Esophagus (tissue), 2 donors: ENCODE data around the gene ELANE. TPM values are rescaled to one million over a fixed set of nuclear protein-coding genes. Genes with fewer than 3 reads are reported as not detected.
"Not testable (repeated sequence)": the region's sequence is repeated elsewhere in the genome, so short reads cannot be mapped to it uniquely, and the experiment has no call there.

Source experiments
- H3K27ac ChIP-seq, 2 donors: one replicate each; pipeline ENCODE4 v1.5.1; 2013; ENCODE audit warnings: low read depth in 2 of 2, mild to moderate bottlenecking in 2 of 2, inconsistent platforms in 1 of 2, low read length in 1 of 2, moderate library complexity in 1 of 2
- H3K27me3 ChIP-seq, 2 donors: one replicate each; pipeline ENCODE4 v1.6.1; 2013; ENCODE audit warnings: low read length in 2 of 2, control low read depth in 1 of 2, mild to moderate bottlenecking in 1 of 2; ENCODE audit not compliant: insufficient read depth in 2 of 2, control insufficient read depth in 1 of 2
- H3K36me3 ChIP-seq, 2 donors: one replicate each; pipeline ENCODE4 v1.6.1; 2013; ENCODE audit warnings: low read length in 1 of 2; ENCODE audit not compliant: control insufficient read depth in 2 of 2, insufficient read depth in 2 of 2
- H3K4me1 ChIP-seq, 2 donors: one replicate each; pipeline ENCODE4 v1.6.1; 2013; ENCODE audit warnings: low read length in 1 of 2; ENCODE audit not compliant: control insufficient read depth in 2 of 2, insufficient read depth in 2 of 2
- H3K4me3 ChIP-seq, 2 donors: one replicate each; pipeline ENCODE4 v1.5.1; 2013; ENCODE audit warnings: low read length in 2 of 2, mild to moderate bottlenecking in 2 of 2, low read depth in 1 of 2, moderate library complexity in 1 of 2
- H3K9me3 ChIP-seq, 2 donors: one replicate each; pipeline ENCODE4 v1.6.1; 2013; ENCODE audit warnings: mild to moderate bottlenecking in 2 of 2, low read depth in 1 of 2, low read length in 1 of 2, moderate library complexity in 1 of 2; ENCODE audit not compliant: control insufficient read depth in 2 of 2, insufficient read depth in 1 of 2
- WGBS, 2 donors: extraction: QIAGEN DNeasy Blood & Tissue Kit; methylation state at CpG; one replicate each; pipeline ENCODE4 v1.1.7; 2013; 5-methylcytosine and 5-hydroxymethylcytosine counted together
- polyA plus RNA-seq, 2 donors: library from polyadenylated mRNA; stranded (reverse); fragments of 200-250 nt; gene quantifications; one replicate each; pipeline ENCODE4 v1.2.3, GENCODE V29; 2013
- donor health status: healthy with polysubstance abuse.
- donor health status: Bipolar disorder and iron deficiency.

The ELANE gene
- polyA plus RNA-seq, 2 donors, result 0.24 to 0.68 TPM

DNA sequence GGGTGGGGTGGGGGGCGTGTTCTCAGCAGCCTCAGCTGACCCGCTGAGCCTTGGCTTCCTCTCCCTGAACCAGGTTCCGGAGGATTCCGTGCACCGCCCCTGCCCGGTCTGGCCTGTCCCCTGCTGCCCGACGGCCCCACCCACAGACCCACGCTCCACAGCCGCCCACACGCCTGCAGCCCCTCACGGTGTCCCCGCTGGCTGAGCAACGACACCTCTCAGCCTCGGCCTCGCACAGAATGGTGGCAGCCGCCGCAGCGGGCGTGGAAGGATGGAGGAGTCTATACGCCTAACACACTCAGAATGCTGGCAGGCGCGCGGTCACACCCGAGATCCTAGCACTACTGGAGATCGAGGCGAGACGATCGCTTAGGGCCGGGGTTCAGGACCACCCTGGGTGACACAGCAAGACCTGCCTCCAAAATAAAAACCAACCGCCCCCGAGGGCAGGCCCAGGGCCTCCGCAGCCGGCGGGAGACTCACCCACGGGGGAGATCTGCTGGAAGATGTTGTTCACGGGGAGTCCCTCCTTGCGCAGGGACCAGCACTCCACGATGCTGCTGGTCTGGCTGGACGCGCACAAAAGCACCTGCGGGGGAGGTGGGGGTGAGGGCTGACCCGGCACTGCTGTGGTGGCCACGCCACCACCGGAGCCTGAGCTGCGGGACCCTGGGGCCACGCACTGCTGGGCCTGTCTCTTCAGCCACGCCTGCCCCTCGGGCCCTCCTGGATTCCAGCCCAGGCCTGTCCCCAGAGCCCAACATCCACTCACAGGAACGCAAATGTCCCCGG, 32.5 kb downstream of the ELANE start:
- Histone ChIP-seq H3K36me3 (peaks cover 6 to 70% of the 10 kb centered on the region in 2 donors), H3K27ac (no peak overlapping the region)
- 91 to 92% methylated on average over 49 to 51 of the region's 51 CpGs for WGBS, 2 donors

DNA sequence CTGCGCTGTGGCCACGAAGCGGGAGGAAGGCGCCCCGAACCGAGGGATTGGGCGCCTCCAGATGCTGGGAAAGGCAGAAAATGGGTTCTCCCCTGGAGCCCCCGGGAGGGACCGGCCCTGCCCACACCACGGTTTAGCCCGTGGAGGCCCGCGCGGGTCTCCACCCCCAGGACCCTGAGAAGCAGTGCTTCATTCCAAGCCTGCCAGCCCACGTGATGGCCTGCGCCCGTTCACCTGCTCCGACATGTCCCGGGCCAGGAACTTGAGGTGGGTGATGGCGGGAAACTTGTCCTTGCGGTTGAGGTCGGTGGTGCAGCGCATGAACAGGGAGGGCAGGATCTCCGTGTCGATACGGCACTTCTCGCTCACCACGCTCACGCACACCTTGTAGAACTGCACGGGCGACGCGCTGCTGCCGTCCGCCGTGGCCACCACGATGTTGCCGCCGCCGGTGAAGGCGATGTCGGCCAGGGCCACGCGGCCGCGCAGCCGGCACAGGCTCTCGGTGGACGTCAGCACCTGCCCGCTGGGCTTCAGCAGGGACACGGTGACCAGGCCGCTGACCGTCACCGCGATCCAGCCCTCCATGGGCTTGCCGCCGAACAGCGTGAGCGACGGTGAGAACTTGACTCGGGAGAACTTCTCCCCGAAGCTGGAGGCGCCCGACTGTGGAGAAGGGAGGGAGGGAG, 33.6 kb downstream of the ELANE start:
- H3K9me3 ChIP-seq, result no peaks in the 10 kb centered on the region
- 94 to 95% methylated on average over 64 of the region's 64 CpGs for WGBS, 2 donors
- H3K27me3 ChIP-seq, result no peaks in the 10 kb centered on the region
- H3K36me3 ChIP-seq, result peaks cover 10 to 71% of the 10 kb centered on the region in 2 donors
- H3K27ac ChIP-seq, result no peak overlapping the region
- H3K4me1 ChIP-seq, result peaks cover 0 to 3% of the 10 kb centered on the region in 2 donors
- H3K4me3 ChIP-seq, result no peak overlapping the region

More for the DNA sequence above, 32.5 kb downstream of the ELANE start:
- Histone ChIP-seq H3K4me1 (peaks cover 0 to 3% of the 10 kb centered on the region in 2 donors), H3K9me3 (no peaks in the 10 kb centered on the region), H3K27me3 (no peaks in the 10 kb centered on the region), H3K4me3 (no peak overlapping the region)

DNA sequence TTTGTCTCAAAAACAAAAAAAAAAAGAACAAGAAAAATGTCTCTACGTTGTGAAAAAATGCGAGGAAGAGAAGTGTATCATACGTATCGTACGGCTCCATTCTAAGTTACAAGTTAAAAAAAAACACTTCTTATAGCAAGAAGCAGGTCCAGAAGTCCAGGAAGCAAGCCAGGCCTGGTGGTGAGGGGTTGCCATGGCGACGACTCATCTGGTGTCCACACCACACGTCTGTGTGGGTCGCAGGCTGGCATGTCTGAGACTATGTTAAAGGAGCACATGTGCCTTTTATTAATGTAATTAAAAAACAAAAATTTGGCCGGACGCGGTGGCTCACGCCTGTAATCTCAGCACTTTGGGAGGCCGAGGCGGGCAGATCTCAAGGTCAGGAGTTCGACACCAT, 35.0 kb downstream of the ELANE start:
- Histone ChIP-seq H3K4me3 (no peak overlapping the region), H3K27me3 (no peaks in the 10 kb centered on the region), H3K9me3 (no peaks in the 10 kb centered on the region), H3K4me1 (peaks cover 3 to 8% of the 10 kb centered on the region in 2 donors), H3K27ac (no peak overlapping the region), H3K36me3 (peaks cover 11 to 61% of the 10 kb centered on the region in 2 donors)
- 83 to 87% methylated on average over 16 of the region's 16 CpGs for WGBS, 2 donors

DNA sequence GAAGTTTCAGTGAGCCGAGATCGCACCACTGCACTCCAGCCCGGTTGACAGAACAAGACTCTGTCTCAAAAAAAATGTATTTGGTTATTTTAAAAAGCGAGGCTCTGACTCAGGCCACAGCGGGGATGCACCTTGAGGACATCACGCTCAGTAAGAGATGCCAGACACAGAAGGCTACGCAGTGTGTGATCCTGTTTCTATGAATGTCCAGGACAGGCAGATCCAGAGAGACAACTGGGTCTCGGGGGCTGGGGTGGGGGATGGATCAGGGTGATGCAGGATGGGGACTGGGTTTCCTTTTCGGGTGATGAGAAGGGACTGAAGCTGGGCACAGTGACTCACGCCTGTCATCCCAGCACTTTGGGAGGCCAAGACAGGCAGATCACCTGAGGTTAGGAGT, 35.5 kb downstream of the ELANE start:
- no peak overlapping the region for H3K27ac ChIP-seq
- WGBS, 2 donors, result 95 to 99% methylated on average over 10 of the region's 10 CpGs
- peaks cover 3 to 8% of the 10 kb centered on the region in 2 donors for H3K4me1 ChIP-seq
- peaks cover 11 to 56% of the 10 kb centered on the region in 2 donors for H3K36me3 ChIP-seq
- no peaks in the 10 kb centered on the region for H3K27me3 ChIP-seq
- H3K9me3 ChIP-seq, result no peaks in the 10 kb centered on the region
- H3K4me3 ChIP-seq, result no peak overlapping the region

DNA sequence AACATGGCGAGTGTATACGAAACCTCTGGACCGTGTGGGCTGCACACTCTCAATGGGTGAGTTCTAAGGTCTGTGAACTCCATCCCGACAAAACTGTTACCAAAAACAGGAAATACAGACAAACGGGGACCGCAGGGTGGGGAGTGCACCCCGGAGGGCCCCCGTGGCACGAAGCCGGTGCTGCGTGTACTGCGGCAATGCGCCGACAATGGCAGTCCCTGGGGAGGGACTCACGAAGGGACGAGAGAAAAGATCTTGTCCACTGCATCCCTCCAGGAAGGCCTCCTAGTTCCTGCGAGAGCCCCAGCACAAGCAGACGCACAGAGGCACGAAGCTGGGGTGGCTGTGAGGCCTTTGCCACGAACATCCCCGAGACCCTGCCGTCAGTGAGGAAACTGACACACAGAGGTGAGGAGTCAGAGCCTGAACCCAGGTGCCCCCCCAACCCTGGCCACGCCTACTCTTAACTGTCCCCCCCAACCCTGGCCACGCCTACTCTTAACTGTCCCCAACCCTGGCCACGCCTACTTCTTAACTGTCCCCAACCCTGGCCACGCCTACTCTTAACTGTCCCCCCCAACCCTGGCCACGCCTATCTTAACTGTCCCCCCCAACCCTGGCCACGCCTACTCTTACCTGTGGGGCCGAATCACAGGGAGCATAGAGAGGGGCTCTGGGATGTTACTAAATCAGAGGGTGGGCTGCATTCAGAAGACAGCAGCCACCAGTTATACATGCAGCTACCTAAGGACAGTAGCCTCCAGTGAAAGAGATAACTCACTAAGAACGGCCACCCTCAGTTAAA, 36.7 kb downstream of the ELANE start:
- H3K36me3 ChIP-seq, result peaks cover 11 to 44% of the 10 kb centered on the region in 2 donors

DNA sequence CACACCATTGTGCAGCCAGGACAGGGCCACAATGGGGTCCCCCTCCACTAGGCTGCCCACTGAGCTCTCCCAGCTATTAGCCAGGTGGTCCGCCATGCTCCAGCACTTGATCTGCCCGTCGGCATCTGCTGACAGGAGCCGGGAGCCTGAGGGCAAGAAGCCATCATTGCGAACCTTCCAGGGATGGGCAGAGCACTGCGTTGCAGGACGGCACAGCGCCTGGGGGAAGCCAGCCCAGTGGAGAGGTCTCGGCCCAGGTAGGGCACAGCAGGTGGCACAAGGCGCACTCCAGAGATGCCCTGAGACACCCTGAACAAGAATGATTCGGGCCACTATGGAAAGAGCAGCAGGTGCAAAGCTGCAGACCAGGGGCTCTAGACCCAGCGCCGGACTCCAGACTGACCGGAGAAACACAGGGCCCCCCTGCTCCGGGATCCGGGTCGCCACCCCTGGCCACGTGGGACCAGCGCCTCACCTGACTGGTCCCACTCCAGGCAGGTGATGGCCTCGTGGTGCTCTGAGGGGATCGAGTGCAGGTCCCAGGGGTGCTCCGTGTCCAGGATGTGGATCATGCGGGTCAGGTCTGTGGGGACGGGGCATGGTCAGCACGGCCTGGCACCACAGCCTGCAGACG, 37.7 kb downstream of the ELANE start:
- Histone ChIP-seq H3K36me3 (peaks cover 11 to 39% of the 10 kb centered on the region in 2 donors), H3K4me1 (peaks cover 3 to 7% of the 10 kb centered on the region in 2 donors), H3K9me3 (no peaks in the 10 kb centered on the region), H3K4me3 (no peak overlapping the region), H3K27me3 (no peaks in the 10 kb centered on the region), H3K27ac (no peak overlapping the region)
- 93% methylated on average over 25 to 26 of the region's 26 CpGs for WGBS, 2 donors

More for the DNA sequence above, 36.7 kb downstream of the ELANE start:
- H3K27me3 ChIP-seq, result no peaks in the 10 kb centered on the region
- WGBS, 2 donors, result 91 to 93% methylated on average over 30 of the region's 30 CpGs
- peaks cover 3 to 7% of the 10 kb centered on the region in 2 donors for H3K4me1 ChIP-seq
- no peaks in the 10 kb centered on the region for H3K9me3 ChIP-seq
- H3K4me3 ChIP-seq, result no peak overlapping the region
- H3K27ac ChIP-seq, result no peak overlapping the region

DNA sequence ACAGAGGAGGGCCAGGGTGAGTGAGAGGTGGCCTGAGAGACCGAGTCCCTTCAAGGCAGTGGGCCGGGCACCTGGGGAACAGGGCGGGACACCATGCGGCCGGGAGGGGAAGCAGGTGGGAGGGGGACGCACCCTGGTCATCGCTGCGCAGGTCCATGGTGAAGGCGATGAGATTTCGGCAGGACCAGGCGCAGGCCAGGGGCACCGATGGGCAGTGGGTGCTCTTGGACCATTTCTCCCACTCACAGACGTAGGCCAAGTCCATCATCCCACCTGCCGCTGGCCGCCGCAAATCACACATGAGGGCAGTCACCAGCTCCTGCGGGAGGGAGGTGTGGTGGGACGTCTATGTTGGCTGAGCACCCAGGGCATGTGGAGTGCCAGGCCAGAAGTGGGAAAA, 38.7 kb downstream of the ELANE start:
- H3K9me3 ChIP-seq, result no peaks in the 10 kb centered on the region
- H3K36me3 ChIP-seq, result peaks cover 9 to 30% of the 10 kb centered on the region in 2 donors
- no peak overlapping the region for H3K27ac ChIP-seq
- H3K4me3 ChIP-seq, result no peak overlapping the region
- no peaks in the 10 kb centered on the region for H3K27me3 ChIP-seq
- WGBS, 2 donors, result 87 to 88% methylated on average over 18 of the region's 18 CpGs
- H3K4me1 ChIP-seq, result peaks cover 3 to 7% of the 10 kb centered on the region in 2 donors

DNA sequence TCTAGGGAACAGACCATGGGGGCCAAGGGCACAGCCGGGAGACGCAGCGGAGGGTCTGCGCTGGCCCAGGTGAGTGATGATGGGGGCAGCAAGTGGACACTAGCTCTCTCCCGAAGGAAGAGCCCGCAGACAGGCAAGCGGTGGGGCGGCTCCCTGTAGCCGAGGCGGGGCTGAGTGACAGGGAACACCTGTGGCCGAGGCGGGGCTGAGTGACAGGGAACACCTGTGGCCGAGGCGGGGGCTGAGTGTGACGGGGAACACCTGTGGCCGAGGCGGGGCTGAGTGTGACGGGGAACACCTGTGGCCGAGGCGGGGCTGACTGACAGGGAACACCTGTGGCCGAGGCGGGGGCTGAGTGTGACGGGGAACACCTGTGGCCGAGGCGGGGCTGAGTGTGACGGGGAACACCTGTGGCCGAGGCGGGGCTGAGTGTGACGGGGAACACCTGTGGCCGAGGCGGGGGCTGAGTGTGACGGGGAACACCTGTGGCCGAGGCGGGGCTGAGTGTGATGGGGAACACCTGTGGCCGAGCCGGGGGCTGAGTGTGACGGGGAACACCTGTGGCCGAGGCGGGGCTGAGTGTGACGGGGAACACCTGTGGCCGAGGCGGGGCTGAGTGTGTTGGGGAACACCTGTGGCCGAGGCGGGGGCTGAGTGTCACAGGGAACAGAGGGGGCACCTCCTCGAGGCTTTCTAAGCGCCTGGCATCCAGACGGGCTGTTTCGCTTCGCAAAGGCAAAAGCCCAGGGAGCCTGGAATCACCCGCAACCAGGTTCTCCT, 39.5 kb downstream of the ELANE start:
- 32 to 37% methylated on average over 40 to 50 of the region's 50 CpGs for WGBS, 2 donors
- H3K4me3 ChIP-seq, result peak overlapping the region; percentile 91 to 97

More for the DNA sequence above, 39.5 kb downstream of the ELANE start:
- H3K27ac ChIP-seq, result peak overlapping the region; percentile 92 to 97
- H3K9me3 ChIP-seq, H3K27me3 ChIP-seq, H3K4me1 ChIP-seq: not testable (repeated sequence)
- H3K36me3 ChIP-seq, result peaks cover 7 to 23% of the 10 kb centered on the region in 2 donors
